ENCODE measurements around the gene CORIN. TPM values are rescaled to one million over a fixed set of nuclear protein-coding genes. Genes with fewer than 3 reads are reported as not detected.

The CORIN gene
- total RNA-seq (0.25 TPM in 1 of 2 replicates, not detected in the other), polyA plus RNA-seq (not detected in 2 replicates), polyA minus RNA-seq (0.14 TPM in 1 of 2 replicates, not detected in the other)
- 0.07 TPM for total RNA-seq (2013)

GRCh38 chr4:47837908-47838294 lies at the start of gene CORIN:
TSS of gene CORIN (minus strand) at chr4:47838067. CDS start at chr4:47837949, 118 bp downstream.
- TF ChIP-seq, protein P1, sequence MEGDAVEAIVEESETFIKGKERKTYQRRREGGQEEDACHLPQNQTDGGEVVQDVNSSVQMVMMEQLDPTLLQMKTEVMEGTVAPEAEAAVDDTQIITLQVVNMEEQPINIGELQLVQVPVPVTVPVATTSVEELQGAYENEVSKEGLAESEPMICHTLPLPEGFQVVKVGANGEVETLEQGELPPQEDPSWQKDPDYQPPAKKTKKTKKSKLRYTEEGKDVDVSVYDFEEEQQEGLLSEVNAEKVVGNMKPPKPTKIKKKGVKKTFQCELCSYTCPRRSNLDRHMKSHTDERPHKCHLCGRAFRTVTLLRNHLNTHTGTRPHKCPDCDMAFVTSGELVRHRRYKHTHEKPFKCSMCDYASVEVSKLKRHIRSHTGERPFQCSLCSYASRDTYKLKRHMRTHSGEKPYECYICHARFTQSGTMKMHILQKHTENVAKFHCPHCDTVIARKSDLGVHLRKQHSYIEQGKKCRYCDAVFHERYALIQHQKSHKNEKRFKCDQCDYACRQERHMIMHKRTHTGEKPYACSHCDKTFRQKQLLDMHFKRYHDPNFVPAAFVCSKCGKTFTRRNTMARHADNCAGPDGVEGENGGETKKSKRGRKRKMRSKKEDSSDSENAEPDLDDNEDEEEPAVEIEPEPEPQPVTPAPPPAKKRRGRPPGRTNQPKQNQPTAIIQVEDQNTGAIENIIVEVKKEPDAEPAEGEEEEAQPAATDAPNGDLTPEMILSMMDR (IDR thresholded peaks at IDR 0.05) = no peak
- TF ChIP-seq EZH2 (IDR thresholded peaks at IDR 0.05; ENCODE audit: borderline replicate concordance, insufficient read depth, low read depth, low read length, poor library complexity, severe bottlenecking) = no peak
- peaks cover 28% of the 10 kb centered on the region for H3K27me3 Mint-ChIP-seq
- H3K9me3 Mint-ChIP-seq (ENCODE audit: insufficient read depth) = no peaks in the 10 kb centered on the region
- DNase-seq (no peak), ATAC-seq (ENCODE audit: low read depth) (no peak)
- H3K27ac ChIP-seq (ENCODE audit: low read length in 2 of 2) = no peak within 1 kb of the TSS
- H3K79me2 ChIP-seq (ENCODE audit: control insufficient read depth, insufficient read depth, low read length) = no peaks in the 10 kb centered on the region
- peak within 1 kb of the TSS; percentile 44 to 73 (median 56) for H3K4me3 ChIP-seq (ENCODE audit: control extremely low read depth in 1 of 5, extremely low read depth in 1 of 5, insufficient read depth in 1 of 5, low read depth in 2 of 5, low read length in 4 of 5)
- ChIA-PET CTCF (interaction anchor here (1.6 to 1.8 kb wide), 2 partner anchors 10 to 151 kb away, joined by 5 read pairs; no protein-coding TSS in a partner anchor), POLR2A (no interaction called here)
- intact Hi-C loops (cut with micrococcal nuclease) = loop anchor here (5.0 kb wide), 3 partner anchors 74 to 171 kb away; partner anchors contain the start of gene NFXL1
- peak within 1 kb of the TSS; percentile 70 for H3K9ac ChIP-seq (ENCODE audit: low read length)
- H3K4me3 Mint-ChIP-seq = peak within 1 kb of the TSS; percentile 90
- peaks cover 26 to 28% of the 10 kb centered on the region in 2 donors for H3K4me1 ChIP-seq (ENCODE audit: control insufficient read depth in 2 of 2, insufficient read depth in 2 of 2, low read length in 2 of 2)
- H3K4me1 Mint-ChIP-seq = peaks cover 32% of the 10 kb centered on the region
- no peak within 1 kb of the TSS for H3K27ac Mint-ChIP-seq
- no peaks in the 10 kb centered on the region for H4K20me1 ChIP-seq (ENCODE audit: control insufficient read depth, insufficient read depth, low read length, poor library complexity, severe bottlenecking)
- WGBS (ENCODE audit: insufficient coverage) = 10% methylated on average over 14 of the region's 16 CpGs
- peak within 1 kb of the TSS; percentile 71 for H2AFZ ChIP-seq (ENCODE audit: insufficient read depth, low read depth, low read length, poor library complexity, severe bottlenecking)
- H3K36me3 ChIP-seq (replicated peaks in 1 of 2; ENCODE audit: control extremely low read depth in 1 of 2, control insufficient read depth in 1 of 2, extremely low read depth in 1 of 2, insufficient read depth in 2 of 2, low read length in 1 of 2) = no peaks in the 10 kb centered on the region
- peaks cover 1 to 4% (median 3%) of the 10 kb centered on the region in 3 donors for H3K9me3 ChIP-seq (ENCODE audit: control extremely low read depth in 1 of 3, control insufficient read depth in 2 of 3, insufficient read depth in 1 of 3, low read length in 2 of 3)
- H3K27me3 ChIP-seq (replicated peaks in 1 of 4; ENCODE audit: control extremely low read depth in 1 of 4, control insufficient read depth in 3 of 4, insufficient read depth in 4 of 4, low read length in 3 of 4) = peaks cover 0 to 25% (median 18%) of the 10 kb centered on the region in 4 experiments
- peak within 1 kb of the TSS; percentile 97 for H3K4me2 ChIP-seq (replicated peaks; ENCODE audit: low read depth, low read length, poor library complexity, severe bottlenecking)

GRCh38 chr4:47882228-47882627 lies 44.4 kb upstream of the CORIN start:
- no peaks in the 10 kb centered on the region for H3K4me1 Mint-ChIP-seq
- H3K4me3 Mint-ChIP-seq = no peak overlapping the region
- H3K4me1 ChIP-seq (ENCODE audit: control insufficient read depth in 2 of 2, insufficient read depth in 2 of 2, low read length in 2 of 2) = no peaks in the 10 kb centered on the region
- no peak overlapping the region for H2AFZ ChIP-seq (ENCODE audit: insufficient read depth, low read depth, low read length, poor library complexity, severe bottlenecking)
- intact Hi-C loops (cut with micrococcal nuclease) = no loop called here
- no peaks in the 10 kb centered on the region for H3K27me3 ChIP-seq (replicated peaks in 1 of 4; ENCODE audit: control extremely low read depth in 1 of 4, control insufficient read depth in 3 of 4, insufficient read depth in 4 of 4, low read length in 3 of 4)
- TF ChIP-seq, protein P1 (IDR thresholded peaks at IDR 0.05) = no peak
- no peak for TF ChIP-seq EZH2 (IDR thresholded peaks at IDR 0.05; ENCODE audit: borderline replicate concordance, insufficient read depth, low read depth, low read length, poor library complexity, severe bottlenecking)
- peaks cover 9 to 27% of the 10 kb centered on the region in 2 experiments for H3K36me3 ChIP-seq (replicated peaks in 1 of 2; ENCODE audit: control extremely low read depth in 1 of 2, control insufficient read depth in 1 of 2, extremely low read depth in 1 of 2, insufficient read depth in 2 of 2, low read length in 1 of 2)
- no peak overlapping the region for H3K4me2 ChIP-seq (replicated peaks; ENCODE audit: low read depth, low read length, poor library complexity, severe bottlenecking)
- DNase-seq = no peak
- no peak overlapping the region for H3K27ac ChIP-seq (ENCODE audit: low read length in 2 of 2)
- H3K9ac ChIP-seq (ENCODE audit: low read length) = no peak overlapping the region
- no peaks in the 10 kb centered on the region for H4K20me1 ChIP-seq (ENCODE audit: control insufficient read depth, insufficient read depth, low read length, poor library complexity, severe bottlenecking)
- H3K27ac Mint-ChIP-seq = no peak overlapping the region
- no peaks in the 10 kb centered on the region for H3K27me3 Mint-ChIP-seq
- H3K9me3 ChIP-seq (ENCODE audit: control extremely low read depth in 1 of 3, control insufficient read depth in 2 of 3, insufficient read depth in 1 of 3, low read length in 2 of 3) = no peaks in the 10 kb centered on the region
- no CpG with 5 or more reads among the region's 3 CpGs for WGBS (ENCODE audit: insufficient coverage)
- H3K79me2 ChIP-seq (ENCODE audit: control insufficient read depth, insufficient read depth, low read length) = no peaks in the 10 kb centered on the region
- H3K4me3 ChIP-seq (ENCODE audit: control extremely low read depth in 1 of 5, extremely low read depth in 1 of 5, insufficient read depth in 1 of 5, low read depth in 2 of 5, low read length in 4 of 5) = no peak overlapping the region
- no peaks in the 10 kb centered on the region for H3K9me3 Mint-ChIP-seq (ENCODE audit: insufficient read depth)
- POLR2A ChIA-PET = no interaction called here
- CTCF ChIA-PET = no interaction called here
- no peak for ATAC-seq (ENCODE audit: low read depth)

Measured in B cell (primary cell).